GM12891 (cell line): ENCODE data around the gene TFCP2L1.

Experiments
- PAX5 ChIP-seq: IDR thresholded peaks from 2 replicates; pipeline ENCODE4 v1.6.1; 2011; ENCODE audit warnings: low read length, moderate library complexity, mild to moderate bottlenecking; ENCODE audit not compliant: insufficient read depth, severe bottlenecking
- POLR2A ChIP-seq: IDR thresholded peaks from 2 replicates; pipeline ENCODE4 v1.6.1; 2011; ENCODE audit warnings: low read depth, low read length, control low read depth
- POLR2AphosphoS5 ChIP-seq: IDR thresholded peaks from 2 replicates; pipeline ENCODE4 v1.6.1; 2011; ENCODE audit warnings: low read depth, low read length, control low read depth
- POU2F2 ChIP-seq: IDR thresholded peaks from 2 replicates; pipeline ENCODE4 v1.6.1; 2011; ENCODE audit warnings: low read depth, mild to moderate bottlenecking, control low read depth, low read length, moderate library complexity
- SPI1 ChIP-seq: IDR thresholded peaks from 2 replicates; pipeline ENCODE4 v1.6.1; 2011; ENCODE audit warnings: low read depth, low read length, control low read depth
- TAF1 ChIP-seq: IDR thresholded peaks from 2 replicates; pipeline ENCODE4 v1.6.1; 2011; ENCODE audit warnings: low read depth, low read length, control low read depth

- TF ChIP-seq POLR2A (no peak), POLR2AphosphoS5 (no peak), PAX5 (no peak), SPI1 (no peak), TAF1 (no peak), POU2F2 (no peak)
Observed at GRCh38 chr2:121333834-121334558, 49.0 kb upstream of the TFCP2L1 start.
